Chondrocyte (in vitro differentiated cells): Measurements from ENCODE around the gene DACT3. TPM values are rescaled to one million over a fixed set of nuclear protein-coding genes. Genes with fewer than 3 reads are reported as not detected.

ENCODE experiments used
- DNase-seq: peaks from one replicate; pipeline ENCODE4 v3.0.0; 2021; ENCODE audit warnings: mixed read lengths, low spot score
- H3K27ac Mint-ChIP-seq: one replicate; pipeline ENCODE4 v1.8.0; 2021; ENCODE audit warnings: mild to moderate bottlenecking, moderate library complexity, mixed read lengths; ENCODE audit not compliant: unreplicated experiment
- H3K27me3 Mint-ChIP-seq: 2 replicates; pipeline ENCODE4 v1.8.0; 2021; ENCODE audit warnings: low read depth, mixed read lengths
- H3K36me3 Mint-ChIP-seq: 2 replicates; pipeline ENCODE4 v1.8.0; 2021; ENCODE audit warnings: low read depth, mixed read lengths
- H3K4me1 Mint-ChIP-seq: 2 replicates; pipeline ENCODE4 v1.8.0; 2021; ENCODE audit warnings: low read depth, mild to moderate bottlenecking, mixed read lengths
- H3K4me3 Mint-ChIP-seq: one replicate; pipeline ENCODE4 v1.8.0; 2021; ENCODE audit warnings: mild to moderate bottlenecking, moderate library complexity, mixed read lengths; ENCODE audit not compliant: unreplicated experiment
- H3K9me3 Mint-ChIP-seq: 2 replicates; pipeline ENCODE4 v1.8.0; 2021; ENCODE audit warnings: low read depth, mixed read lengths
- total RNA-seq: library from RNA; stranded (reverse); gene quantifications from 3 replicates; pipeline ENCODE4 v1.2.1, GENCODE V29; 2021
- TF ChIP-seq, protein P1 (sequence below): fragments of 200-600 bp; sonication (generic); IDR thresholded peaks from 2 replicates; pipeline ENCODE4 v1.5.0; 2021; ENCODE audit warnings: antibody characterized with exemption, mild to moderate bottlenecking, moderate library complexity

The DACT3 gene
- total RNA-seq, 1 donor from 2014 or later = 18.5 TPM

DNA sequence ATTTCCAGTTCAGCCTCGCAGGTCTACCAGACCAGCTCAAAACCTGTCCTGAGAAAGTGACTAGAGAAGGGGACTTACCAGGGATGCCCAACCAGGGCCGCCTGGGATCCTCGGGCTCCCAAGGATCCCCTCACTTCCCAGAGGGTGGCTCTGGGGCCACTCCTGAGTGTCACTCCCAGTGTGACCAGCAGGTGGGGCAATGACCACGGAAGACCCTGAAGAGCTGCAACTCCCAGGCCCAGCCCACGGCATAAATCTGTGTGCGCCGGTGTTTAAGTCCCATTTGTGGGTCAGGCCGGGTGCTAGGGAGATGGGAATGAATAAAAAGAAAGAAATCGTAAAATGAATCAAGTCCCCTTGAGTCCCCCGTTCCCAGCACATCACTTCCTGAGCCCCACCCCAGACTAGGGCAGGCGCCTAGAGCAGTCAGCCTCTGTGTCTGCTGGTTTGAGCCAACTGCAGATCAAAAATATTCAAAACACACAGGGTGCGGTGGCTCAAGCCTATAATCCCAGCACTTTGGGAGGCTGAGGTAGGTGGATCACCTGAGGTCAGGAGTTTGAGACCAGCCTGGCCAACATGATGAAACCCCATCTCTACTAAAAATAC is 46.8 kb downstream of the DACT3 start:
- Mint-ChIP-seq H3K27me3 (no peaks in the 10 kb centered on the region), H3K4me1 (peaks cover 18% of the 10 kb centered on the region), H3K27ac (no peak overlapping the region), H3K9me3 (no peaks in the 10 kb centered on the region), H3K36me3 (peaks cover 12% of the 10 kb centered on the region), H3K4me3 (no peak overlapping the region)
- peak; percentile 86 for DNase-seq
- TF ChIP-seq, protein P1, sequence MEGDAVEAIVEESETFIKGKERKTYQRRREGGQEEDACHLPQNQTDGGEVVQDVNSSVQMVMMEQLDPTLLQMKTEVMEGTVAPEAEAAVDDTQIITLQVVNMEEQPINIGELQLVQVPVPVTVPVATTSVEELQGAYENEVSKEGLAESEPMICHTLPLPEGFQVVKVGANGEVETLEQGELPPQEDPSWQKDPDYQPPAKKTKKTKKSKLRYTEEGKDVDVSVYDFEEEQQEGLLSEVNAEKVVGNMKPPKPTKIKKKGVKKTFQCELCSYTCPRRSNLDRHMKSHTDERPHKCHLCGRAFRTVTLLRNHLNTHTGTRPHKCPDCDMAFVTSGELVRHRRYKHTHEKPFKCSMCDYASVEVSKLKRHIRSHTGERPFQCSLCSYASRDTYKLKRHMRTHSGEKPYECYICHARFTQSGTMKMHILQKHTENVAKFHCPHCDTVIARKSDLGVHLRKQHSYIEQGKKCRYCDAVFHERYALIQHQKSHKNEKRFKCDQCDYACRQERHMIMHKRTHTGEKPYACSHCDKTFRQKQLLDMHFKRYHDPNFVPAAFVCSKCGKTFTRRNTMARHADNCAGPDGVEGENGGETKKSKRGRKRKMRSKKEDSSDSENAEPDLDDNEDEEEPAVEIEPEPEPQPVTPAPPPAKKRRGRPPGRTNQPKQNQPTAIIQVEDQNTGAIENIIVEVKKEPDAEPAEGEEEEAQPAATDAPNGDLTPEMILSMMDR = peak; percentile 94

DNA sequence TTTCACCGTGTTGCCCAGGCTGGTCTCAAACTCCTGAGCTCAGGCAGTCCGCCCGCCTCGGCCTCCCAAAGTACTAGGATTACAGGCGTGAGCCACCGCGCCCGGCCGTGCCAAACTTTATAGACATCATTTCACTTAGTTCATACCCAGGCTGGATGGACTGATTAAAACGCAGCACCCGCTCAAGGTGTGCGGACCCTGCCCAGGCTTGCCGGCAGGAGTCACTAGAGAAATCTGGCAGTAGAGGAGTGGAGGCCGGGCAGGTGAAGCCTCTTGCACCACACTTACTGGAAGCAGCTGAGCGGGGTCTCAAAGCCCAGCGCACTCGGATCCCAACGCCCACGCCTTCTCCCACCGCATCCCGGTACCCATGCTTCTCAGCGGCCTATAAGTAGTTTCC is 47.5 kb downstream of the DACT3 start:
- TF ChIP-seq, protein P1 = no peak
- Mint-ChIP-seq H3K27ac (no peak overlapping the region), H3K4me3 (no peak overlapping the region), H3K9me3 (no peaks in the 10 kb centered on the region), H3K36me3 (peaks cover 15% of the 10 kb centered on the region), H3K4me1 (peaks cover 18% of the 10 kb centered on the region), H3K27me3 (no peaks in the 10 kb centered on the region)
- DNase-seq = peak; percentile 80

DNA sequence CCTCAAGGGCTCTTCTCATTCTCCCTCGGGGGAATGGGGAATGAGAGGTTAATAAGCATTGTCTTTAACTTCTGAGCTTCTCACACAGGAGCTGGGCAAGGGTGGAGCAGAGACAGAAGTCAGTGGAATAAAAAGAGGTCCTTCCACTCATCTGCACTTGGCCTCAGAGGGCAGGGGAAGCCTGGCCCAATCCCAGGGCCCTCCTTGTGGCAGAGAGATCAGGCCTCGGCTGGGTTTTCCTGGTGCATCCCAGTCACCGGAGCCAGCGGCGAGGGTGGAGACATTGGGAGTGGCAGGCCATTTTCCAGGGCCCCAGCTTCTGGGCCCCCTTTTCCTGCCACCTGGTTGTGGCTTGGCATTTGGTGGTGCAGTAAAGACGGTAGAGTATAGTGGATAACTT is 49.2 kb downstream of the DACT3 start:
- DNase-seq = peak; percentile 41
- peaks cover 13% of the 10 kb centered on the region for H3K4me1 Mint-ChIP-seq
- H3K36me3 Mint-ChIP-seq = peaks cover 24% of the 10 kb centered on the region
- TF ChIP-seq, protein P1 = no peak
- peak overlapping the region; percentile 58 for H3K27ac Mint-ChIP-seq
- no peaks in the 10 kb centered on the region for H3K27me3 Mint-ChIP-seq
- H3K4me3 Mint-ChIP-seq = no peak overlapping the region
- H3K9me3 Mint-ChIP-seq = no peaks in the 10 kb centered on the region

DNA sequence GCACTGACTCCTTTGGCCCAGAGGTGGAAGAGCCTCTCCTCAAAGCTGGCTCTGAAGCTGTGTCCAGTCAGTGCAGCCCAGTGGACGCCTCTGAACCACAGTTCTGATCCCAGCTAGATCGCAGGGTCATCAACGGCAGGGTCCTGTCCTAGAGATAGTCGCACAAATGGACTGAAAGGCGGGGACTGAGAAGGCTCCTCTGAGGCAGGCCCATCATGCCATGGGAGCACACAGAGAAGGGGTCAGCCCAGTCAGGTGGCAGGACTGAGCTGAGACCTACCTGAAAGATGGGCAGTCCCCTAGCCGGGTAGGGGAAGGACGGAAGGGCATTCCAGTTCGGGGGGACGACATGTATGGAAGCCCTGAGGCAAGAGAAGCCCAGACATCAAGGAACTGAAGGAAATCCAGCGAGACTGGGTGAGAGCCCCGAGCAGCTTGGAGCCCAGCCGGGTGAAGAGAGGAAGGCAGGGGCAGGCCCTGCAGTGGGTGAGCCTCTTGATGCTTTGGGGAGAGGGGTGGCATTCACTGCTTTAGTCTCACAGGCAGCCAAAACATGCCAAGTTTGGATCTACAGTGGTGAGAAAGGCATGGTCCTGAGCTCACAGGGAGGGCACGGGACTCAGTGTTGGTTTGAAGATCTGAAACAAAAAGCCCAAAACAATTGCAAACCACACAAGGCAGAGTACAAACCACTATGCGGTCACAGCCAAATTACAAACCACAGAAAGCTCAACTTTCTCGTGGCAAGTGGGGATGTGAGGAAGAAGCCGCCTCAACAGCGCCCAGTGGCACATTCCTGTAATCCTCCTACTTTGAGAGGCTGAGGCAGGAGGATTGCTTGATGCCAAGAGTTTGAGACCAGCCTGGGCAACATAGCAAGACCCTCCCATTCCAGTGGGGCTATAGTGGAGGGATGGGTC is 49.9 kb downstream of the DACT3 start:
- peak; percentile 64 for DNase-seq
- H3K27ac Mint-ChIP-seq = peak overlapping the region; percentile 58
- TF ChIP-seq, protein P1 = no peak
- H3K27me3 Mint-ChIP-seq = no peaks in the 10 kb centered on the region
- H3K4me3 Mint-ChIP-seq = no peak overlapping the region
- H3K36me3 Mint-ChIP-seq = peaks cover 28% of the 10 kb centered on the region
- H3K9me3 Mint-ChIP-seq = no peaks in the 10 kb centered on the region
- H3K4me1 Mint-ChIP-seq = peaks cover 10% of the 10 kb centered on the region

GRCh38 chr19:46610413-46610775 is 50.6 kb downstream of the DACT3 start:
- H3K4me3 Mint-ChIP-seq = no peak overlapping the region
- TF ChIP-seq, protein P1 = no peak
- no peaks in the 10 kb centered on the region for H3K27me3 Mint-ChIP-seq
- peak; percentile 21 for DNase-seq
- peaks cover 28% of the 10 kb centered on the region for H3K36me3 Mint-ChIP-seq
- H3K27ac Mint-ChIP-seq = peak overlapping the region; percentile 12
- H3K9me3 Mint-ChIP-seq = no peaks in the 10 kb centered on the region
- H3K4me1 Mint-ChIP-seq = peaks cover 10% of the 10 kb centered on the region
